IPS-18c (cell line): ENCODE data around the gene ERBB2.
"Not testable (repeated sequence)": the region's sequence is repeated elsewhere in the genome, so short reads cannot be mapped to it uniquely, and the experiment has no call there.

Experiments used
- H3K4me3 ChIP-seq: 2 replicates; pipeline ENCODE4 v1.7.0; 2013; ENCODE audit warnings: low read depth, mild to moderate bottlenecking, low read length, moderate library complexity; ENCODE audit not compliant: insufficient read depth
- H3K9me3 ChIP-seq: one replicate; pipeline ENCODE4 v1.6.1; 2013; ENCODE audit warnings: mild to moderate bottlenecking, low read length, moderate library complexity; ENCODE audit not compliant: control insufficient read depth, insufficient read depth

Gene ERBB2

GRCh38 chr17:39744836-39745215, 45.0 kb downstream of the ERBB2 start:
- no peak overlapping the region for H3K4me3 ChIP-seq
- H3K9me3 ChIP-seq: no peaks in the 10 kb centered on the region

- Histone ChIP-seq H3K9me3 (no peaks in the 10 kb centered on the region), H3K4me3 (no peak overlapping the region)
These were observed 45.7 kb downstream of the ERBB2 start for GRCh38 chr17:39745335-39746144.

- no peak overlapping the region for H3K4me3 ChIP-seq
These were observed 46.2 kb downstream of the ERBB2 start for GRCh38 chr17:39746145-39746461.

GRCh38 chr17:39747745-39748144, 47.9 kb downstream of the ERBB2 start:
- Histone ChIP-seq H3K4me3 (no peak overlapping the region), H3K9me3 (no peaks in the 10 kb centered on the region)

More at GRCh38 chr17:39746145-39746461, 46.2 kb downstream of the ERBB2 start:
- H3K9me3 ChIP-seq: no peaks in the 10 kb centered on the region

GRCh38 chr17:39748444-39749034, 48.7 kb downstream of the ERBB2 start:
- not testable (repeated sequence) for H3K4me3 ChIP-seq, H3K9me3 ChIP-seq

- H3K4me3 ChIP-seq: 0 out of 2 replicates have a peak overlapping the region, but pooled peaks have one; percentile 1
- H3K9me3 ChIP-seq: no peaks in the 10 kb centered on the region
These were observed 50.5 kb downstream of the ERBB2 start for GRCh38 chr17:39750131-39751015.

GRCh38 chr17:39751016-39751543, 51.2 kb downstream of the ERBB2 start:
- no peaks in the 10 kb centered on the region for H3K9me3 ChIP-seq
- no peak overlapping the region for H3K4me3 ChIP-seq

- Histone ChIP-seq H3K4me3 (no peak overlapping the region), H3K9me3 (no peaks in the 10 kb centered on the region)
These were observed 51.8 kb downstream of the ERBB2 start for GRCh38 chr17:39751637-39752036.

GRCh38 chr17:39752241-39752881, 52.5 kb downstream of the ERBB2 start:
- Histone ChIP-seq H3K4me3 (no peak overlapping the region), H3K9me3 (no peaks in the 10 kb centered on the region)

- Histone ChIP-seq H3K4me3 (peak overlapping the region; percentile 74), H3K9me3 (no peaks in the 10 kb centered on the region)
These were observed 53.8 kb downstream of the ERBB2 start for GRCh38 chr17:39753514-39754160.

- H3K4me3 ChIP-seq: peak overlapping the region; percentile 74
- no peaks in the 10 kb centered on the region for H3K9me3 ChIP-seq
These were observed 54.5 kb downstream of the ERBB2 start for GRCh38 chr17:39754161-39754957.

GRCh38 chr17:39754958-39755553, 55.2 kb downstream of the ERBB2 start:
- Histone ChIP-seq H3K9me3 (no peaks in the 10 kb centered on the region), H3K4me3 (peak overlapping the region; percentile 74)

GRCh38 chr17:39755554-39756379, 55.9 kb downstream of the ERBB2 start:
- Histone ChIP-seq H3K9me3 (no peaks in the 10 kb centered on the region), H3K4me3 (peak overlapping the region; percentile 15; the same call in 1 of the 2 replicates)

- no peaks in the 10 kb centered on the region for H3K9me3 ChIP-seq
- H3K4me3 ChIP-seq: peak overlapping the region; percentile 15; the same call in 1 of the 2 replicates
These were observed 56.7 kb downstream of the ERBB2 start for GRCh38 chr17:39756380-39757079.
